AG09309 (cell line): ENCODE results near the gene AJAP1.

Experiments
- DNase-seq: peaks from one replicate; pipeline ENCODE4 v3.0.0-alpha.2; 2010; ENCODE audit warnings: low read depth
- H3K4me3 ChIP-seq: 2 replicates; pipeline ENCODE4 v1.5.1; 2011; ENCODE audit warnings: mild to moderate bottlenecking, low read depth, low read length, moderate library complexity; ENCODE audit not compliant: control insufficient read depth
- TF ChIP-seq, protein P1 (sequence below): IDR thresholded peaks from 2 replicates; pipeline ENCODE4 v1.5.1; 2011; ENCODE audit warnings: mild to moderate bottlenecking, low read depth, low read length, inconsistent platforms; ENCODE audit not compliant: insufficient read depth, control insufficient read depth; ENCODE audit errors: missing control alignments

AJAP1 gene

DNA sequence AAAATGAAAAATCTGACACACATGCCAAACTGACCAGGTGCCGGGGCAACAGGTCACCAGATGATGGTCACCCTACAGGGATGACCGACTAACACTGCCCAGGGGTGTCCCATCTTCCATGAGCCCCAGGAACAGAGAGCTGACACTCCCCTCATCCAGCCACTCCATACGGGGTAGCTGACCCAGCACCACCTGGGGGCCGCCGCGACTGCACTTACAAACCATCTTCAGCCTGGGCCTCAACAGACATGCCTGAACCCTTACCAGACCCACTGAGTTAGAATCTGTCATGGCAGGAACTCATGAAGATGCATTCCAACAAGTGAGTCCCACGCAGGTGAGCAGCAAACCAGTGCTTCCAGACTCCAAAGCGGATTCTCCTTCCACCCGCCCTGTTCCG, 31.6 kb upstream of the AJAP1 start:
- no peak overlapping the region for H3K4me3 ChIP-seq
- no peak for DNase-seq
- TF ChIP-seq, protein P1, sequence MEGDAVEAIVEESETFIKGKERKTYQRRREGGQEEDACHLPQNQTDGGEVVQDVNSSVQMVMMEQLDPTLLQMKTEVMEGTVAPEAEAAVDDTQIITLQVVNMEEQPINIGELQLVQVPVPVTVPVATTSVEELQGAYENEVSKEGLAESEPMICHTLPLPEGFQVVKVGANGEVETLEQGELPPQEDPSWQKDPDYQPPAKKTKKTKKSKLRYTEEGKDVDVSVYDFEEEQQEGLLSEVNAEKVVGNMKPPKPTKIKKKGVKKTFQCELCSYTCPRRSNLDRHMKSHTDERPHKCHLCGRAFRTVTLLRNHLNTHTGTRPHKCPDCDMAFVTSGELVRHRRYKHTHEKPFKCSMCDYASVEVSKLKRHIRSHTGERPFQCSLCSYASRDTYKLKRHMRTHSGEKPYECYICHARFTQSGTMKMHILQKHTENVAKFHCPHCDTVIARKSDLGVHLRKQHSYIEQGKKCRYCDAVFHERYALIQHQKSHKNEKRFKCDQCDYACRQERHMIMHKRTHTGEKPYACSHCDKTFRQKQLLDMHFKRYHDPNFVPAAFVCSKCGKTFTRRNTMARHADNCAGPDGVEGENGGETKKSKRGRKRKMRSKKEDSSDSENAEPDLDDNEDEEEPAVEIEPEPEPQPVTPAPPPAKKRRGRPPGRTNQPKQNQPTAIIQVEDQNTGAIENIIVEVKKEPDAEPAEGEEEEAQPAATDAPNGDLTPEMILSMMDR = no peak

DNA sequence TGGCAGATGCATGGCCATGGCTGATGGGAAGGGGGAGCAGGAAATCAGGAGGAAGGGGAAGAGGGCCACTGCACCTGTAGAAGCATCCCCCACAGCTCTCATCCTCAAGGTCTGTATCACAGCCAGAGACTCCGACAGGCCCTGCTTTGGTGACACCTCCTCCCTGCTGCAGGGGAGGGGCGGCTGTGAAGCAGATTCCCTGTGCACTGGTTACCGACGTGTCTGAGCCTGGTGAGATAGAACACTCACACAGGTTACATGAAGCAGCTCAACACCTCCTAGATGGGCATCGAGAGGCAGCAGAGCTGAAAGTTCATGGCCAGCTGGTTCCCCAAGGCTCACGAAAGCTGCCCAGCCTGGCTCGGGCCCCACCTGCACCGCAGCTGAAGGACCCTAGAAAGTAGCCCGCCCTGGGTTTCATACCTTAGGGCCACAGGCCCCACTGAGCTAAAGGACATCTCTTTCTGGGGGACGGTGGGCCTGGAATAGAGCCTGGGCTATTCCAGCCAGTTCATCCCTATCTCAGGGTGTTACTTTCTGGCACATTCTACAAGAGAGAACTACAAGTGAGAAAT, 30.2 kb upstream of the AJAP1 start:
- TF ChIP-seq, protein P1 = no peak
- H3K4me3 ChIP-seq = no peak overlapping the region
- no peak for DNase-seq

DNA sequence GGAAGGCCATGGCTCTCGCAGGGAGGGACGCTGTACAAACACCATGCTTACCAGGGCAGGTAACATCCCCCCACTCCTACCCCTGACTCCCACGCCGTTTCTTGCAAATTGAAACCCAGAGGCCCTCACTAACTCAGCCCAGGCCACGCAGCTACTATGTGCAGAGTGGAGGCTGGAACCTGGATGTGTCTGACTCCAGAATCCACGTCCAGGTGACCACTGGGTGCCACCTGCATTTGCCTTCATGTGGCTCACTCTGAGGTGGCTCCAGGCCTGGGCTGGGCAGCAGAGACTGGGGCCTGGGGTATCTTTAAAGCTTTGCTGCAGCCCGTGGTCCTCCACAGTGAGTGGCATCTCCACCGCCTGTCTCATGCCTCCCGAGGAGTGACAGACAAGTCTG, 29.6 kb upstream of the AJAP1 start:
- TF ChIP-seq, protein P1 = no peak

DNA sequence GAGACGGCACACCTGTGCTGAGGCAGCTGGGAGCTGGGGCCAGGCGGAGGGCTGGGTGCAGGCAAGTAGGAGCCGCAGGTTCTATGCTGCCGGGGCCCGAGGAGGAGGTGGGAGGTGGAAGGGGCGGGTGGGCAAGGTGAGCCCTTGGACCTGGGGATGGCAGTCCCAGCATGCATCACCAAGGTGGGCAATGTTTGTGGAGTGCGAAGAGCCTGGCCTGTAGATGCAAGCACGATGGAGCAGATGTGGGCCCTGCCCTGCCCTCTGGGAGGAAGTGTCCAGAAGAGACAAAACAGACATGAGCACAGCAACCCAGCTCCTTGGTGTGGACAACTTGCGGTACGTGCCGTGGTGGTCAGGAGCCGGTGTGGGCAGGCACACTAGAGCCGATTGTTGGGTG, 28.3 kb upstream of the AJAP1 start:
- no peak overlapping the region for H3K4me3 ChIP-seq
- DNase-seq = no peak
- TF ChIP-seq, protein P1 = no peak

More for the DNA sequence above, 29.6 kb upstream of the AJAP1 start:
- DNase-seq = no peak
- no peak overlapping the region for H3K4me3 ChIP-seq

DNA sequence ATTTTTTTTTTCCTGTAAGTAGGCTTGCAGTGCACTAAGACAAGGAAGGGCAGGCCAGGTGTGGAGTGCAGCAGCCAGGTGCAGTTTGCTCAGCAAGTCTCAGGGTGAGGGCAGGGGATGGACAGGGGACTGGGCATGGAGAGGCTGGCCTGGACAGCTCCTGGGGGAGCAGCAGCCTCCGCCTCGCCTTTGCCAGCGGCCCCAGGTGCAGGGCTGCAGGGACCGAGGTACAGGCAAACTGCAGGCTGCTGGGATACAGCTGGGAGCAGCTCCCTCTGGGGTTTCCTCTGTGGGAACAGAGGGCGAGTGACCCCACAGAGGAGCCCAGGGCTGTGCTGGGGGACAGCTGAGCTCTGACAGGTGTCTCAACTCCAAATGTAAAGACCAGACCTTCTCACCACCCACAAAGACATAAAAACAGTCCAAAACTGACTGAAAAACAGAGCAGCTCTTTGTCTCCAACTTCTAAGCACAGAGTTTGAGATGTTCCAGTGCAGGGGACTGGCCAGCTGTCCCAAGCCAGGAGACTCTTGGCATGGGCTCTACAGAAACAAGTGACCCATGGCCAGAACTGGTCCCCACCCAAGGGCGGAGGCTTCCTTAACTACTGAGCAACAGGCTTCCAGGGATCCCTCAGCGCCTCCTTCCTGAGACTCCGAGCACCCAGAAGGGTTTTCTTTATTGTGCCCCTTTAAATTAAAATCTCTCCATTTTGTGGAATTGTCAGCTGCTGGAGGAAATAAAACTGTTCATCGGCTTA, 27.7 kb upstream of the AJAP1 start:
- H3K4me3 ChIP-seq = no peak overlapping the region
- DNase-seq = no peak
- TF ChIP-seq, protein P1 = no peak

DNA sequence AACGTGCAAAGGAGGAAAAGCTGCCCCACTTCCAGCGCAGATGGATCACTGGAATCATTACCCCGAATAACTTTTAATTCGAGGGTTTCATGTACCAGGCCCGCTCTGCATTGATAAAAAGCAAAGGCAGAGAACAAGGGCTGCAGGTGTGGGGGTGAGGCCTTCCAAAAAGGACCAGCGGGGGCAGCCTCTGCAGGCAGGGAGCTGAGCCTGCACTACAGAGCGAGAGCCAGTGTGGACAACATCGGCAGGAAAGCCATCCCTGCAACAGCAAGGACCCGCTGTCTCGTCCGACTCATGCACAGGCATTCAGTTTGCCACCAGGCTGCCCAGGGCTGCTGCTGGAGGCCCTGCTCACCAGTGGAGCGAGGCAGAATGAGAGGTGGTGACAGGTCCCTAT, 27.1 kb upstream of the AJAP1 start:
- DNase-seq = no peak
- TF ChIP-seq, protein P1 = no peak
- no peak overlapping the region for H3K4me3 ChIP-seq

DNA sequence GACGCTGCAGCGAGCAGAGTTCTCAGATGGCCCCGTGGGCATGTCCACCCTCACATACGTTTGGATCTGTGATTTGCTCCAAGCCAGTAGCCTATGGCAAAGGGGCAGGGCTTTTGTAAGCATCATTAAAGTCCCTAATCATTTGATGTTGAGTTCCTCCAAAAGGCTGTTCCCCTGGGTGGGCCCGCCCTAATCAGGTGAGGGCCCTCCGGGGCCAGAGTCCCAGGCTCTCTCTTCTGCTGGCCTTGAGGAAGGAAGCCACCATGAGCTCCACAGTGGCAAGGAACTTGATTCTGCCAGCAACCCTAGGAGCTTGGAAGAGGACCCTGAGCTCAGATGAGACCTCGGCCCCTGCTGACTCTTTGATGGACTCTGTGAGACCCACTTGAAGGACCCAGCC, 25.4 kb upstream of the AJAP1 start:
- TF ChIP-seq, protein P1 = no peak
- DNase-seq = no peak
- no peak overlapping the region for H3K4me3 ChIP-seq
